ENCODE data around the gene METTL2A. TPM values are rescaled to one million over a fixed set of nuclear protein-coding genes. Genes with fewer than 3 reads are reported as not detected.
"Not testable (repeated sequence)": the region's sequence is repeated elsewhere in the genome, so short reads cannot be mapped to it uniquely, and the experiment has no call there.

Gene METTL2A
- total and polyA plus RNA-seq, 10 of the 15 experiments (the other 5 are each of a cell fraction or from before 2014, with no cell fraction given) = 19.7 to 34.0 (median 25.3) TPM

- Histone ChIP-seq H3K27me3 (replicated peaks in 1 of 2; ENCODE audit: control insufficient read depth in 2 of 2, insufficient read depth in 2 of 2, low read length in 1 of 2) (no peaks in the 10 kb centered on the region), H2AFZ (ENCODE audit: control insufficient read depth, low read depth, low read length) (no peak overlapping the region), H3K9me3 (replicated peaks; ENCODE audit: control insufficient read depth, insufficient read depth, low read length) (no peaks in the 10 kb centered on the region), H4K20me1 (ENCODE audit: control insufficient read depth, insufficient read depth) (no peaks in the 10 kb centered on the region), H3K4me1 (ENCODE audit: control insufficient read depth, insufficient read depth, low read length) (no peaks in the 10 kb centered on the region), H3K79me2 (ENCODE audit: control insufficient read depth, insufficient read depth, low read length) (no peaks in the 10 kb centered on the region), H3K9ac (ENCODE audit: control insufficient read depth, insufficient read depth, low read length) (no peak overlapping the region), H3K27ac (ENCODE audit: control insufficient read depth, insufficient read depth) (no peak overlapping the region), H3K36me3 (ENCODE audit: control insufficient read depth in 2 of 2, insufficient read depth in 2 of 2, low read length in 1 of 2) (peaks cover 5 to 9% of the 10 kb centered on the region in 2 experiments), H3K4me2 (ENCODE audit: control insufficient read depth, insufficient read depth) (no peak overlapping the region), H3K4me3 (no peak overlapping the region)
- POLR2A ChIA-PET = interaction anchor here (0.6 kb wide), 1 partner anchor 300 kb away, joined by 4 read pairs; no protein-coding TSS in a partner anchor
- in situ Hi-C loops (cut with MboI) (no loop called here), intact Hi-C loops (cut with micrococcal nuclease; ENCODE audit: unreplicated experiment) (no loop called here)
- DNase-seq (ENCODE audit: low read depth, low spot score) (no peak), ATAC-seq (no peak), FAIRE-seq (no peak)
- no TSS peak for BruUV-seq (replicated peaks)
- SMC1A ChIA-PET (ENCODE audit: uncharacterized antibody, unreplicated experiment) = no interaction called here
- RAD21 ChIA-PET (ENCODE audit: unreplicated experiment) = no interaction called here
- TF ChIP-seq FOS (IDR thresholded peaks at IDR 0.05; ENCODE audit: borderline replicate concordance, extremely low read depth, insufficient read length) = no peak
- no peak for TF ChIP-seq PAX5 (IDR thresholded peaks at IDR 0.05; ENCODE audit: borderline replicate concordance, low read depth, low read length)
- TF ChIP-seq SMAD1 (IDR thresholded peaks at IDR 0.05; ENCODE audit: low read depth, partially characterized antibody) = no peak
- WGBS (ENCODE audit: insufficient coverage, insufficient replicate concordance, low lambda C conversion rate, missing lambda C conversion rate) = 100% methylated on average over 4 of the region's 4 CpGs
- CTCF ChIA-PET = no interaction called here
These were observed 20.4 kb downstream of the METTL2A start for GRCh38 chr17:62444063-62444462.

- H3K4me1 ChIP-seq (ENCODE audit: control insufficient read depth, insufficient read depth, low read length); DNase-seq (ENCODE audit: low read depth, low spot score); FAIRE-seq; H3K4me3 ChIP-seq; POLR2A ChIA-PET; CTCF ChIA-PET; H3K4me2 ChIP-seq (ENCODE audit: control insufficient read depth, insufficient read depth); H3K27ac ChIP-seq (ENCODE audit: control insufficient read depth, insufficient read depth); H3K27me3 ChIP-seq (replicated peaks in 1 of 2; ENCODE audit: control insufficient read depth in 2 of 2, insufficient read depth in 2 of 2, low read length in 1 of 2); ATAC-seq; RAD21 ChIA-PET (ENCODE audit: unreplicated experiment); intact Hi-C loops (cut with micrococcal nuclease; ENCODE audit: unreplicated experiment); H2AFZ ChIP-seq (ENCODE audit: control insufficient read depth, low read depth, low read length); in situ Hi-C loops (cut with MboI); H4K20me1 ChIP-seq (ENCODE audit: control insufficient read depth, insufficient read depth); SMC1A ChIA-PET (ENCODE audit: uncharacterized antibody, unreplicated experiment); H3K36me3 ChIP-seq (ENCODE audit: control insufficient read depth in 2 of 2, insufficient read depth in 2 of 2, low read length in 1 of 2); H3K79me2 ChIP-seq (ENCODE audit: control insufficient read depth, insufficient read depth, low read length); BruUV-seq (replicated peaks); H3K9ac ChIP-seq (ENCODE audit: control insufficient read depth, insufficient read depth, low read length); H3K9me3 ChIP-seq (replicated peaks; ENCODE audit: control insufficient read depth, insufficient read depth, low read length): not testable (repeated sequence)
- WGBS (ENCODE audit: insufficient coverage, insufficient replicate concordance, low lambda C conversion rate, missing lambda C conversion rate) = 91% methylated on average over 4 of the region's 4 CpGs
These were observed 22.1 kb downstream of the METTL2A start for GRCh38 chr17:62445791-62446190.

- H3K4me3 ChIP-seq; POLR2A ChIA-PET; H2AFZ ChIP-seq (ENCODE audit: control insufficient read depth, low read depth, low read length); BruUV-seq (replicated peaks); in situ Hi-C loops (cut with MboI); H3K9ac ChIP-seq (ENCODE audit: control insufficient read depth, insufficient read depth, low read length); SMC1A ChIA-PET (ENCODE audit: uncharacterized antibody, unreplicated experiment); H3K9me3 ChIP-seq (replicated peaks; ENCODE audit: control insufficient read depth, insufficient read depth, low read length); FAIRE-seq; CTCF ChIA-PET; RAD21 ChIA-PET (ENCODE audit: unreplicated experiment); intact Hi-C loops (cut with micrococcal nuclease; ENCODE audit: unreplicated experiment); H3K27me3 ChIP-seq (replicated peaks in 1 of 2; ENCODE audit: control insufficient read depth in 2 of 2, insufficient read depth in 2 of 2, low read length in 1 of 2); H4K20me1 ChIP-seq (ENCODE audit: control insufficient read depth, insufficient read depth); H3K36me3 ChIP-seq (ENCODE audit: control insufficient read depth in 2 of 2, insufficient read depth in 2 of 2, low read length in 1 of 2); H3K79me2 ChIP-seq (ENCODE audit: control insufficient read depth, insufficient read depth, low read length); DNase-seq (ENCODE audit: low read depth, low spot score): not testable (repeated sequence)
- Histone ChIP-seq H3K4me1 (ENCODE audit: control insufficient read depth, insufficient read depth, low read length) (peaks cover 34% of the 10 kb centered on the region), H3K4me2 (ENCODE audit: control insufficient read depth, insufficient read depth) (peak overlapping the region; percentile 9; the same call in 1 of the 2 replicates), H3K27ac (ENCODE audit: control insufficient read depth, insufficient read depth) (peak overlapping the region; percentile 11; the same call in 1 of the 2 replicates)
- ATAC-seq = peak; percentile 10
- WGBS (ENCODE audit: insufficient coverage, insufficient replicate concordance, low lambda C conversion rate, missing lambda C conversion rate) = 86% methylated on average over 4 of the region's 4 CpGs
These were observed 28.5 kb downstream of the METTL2A start for GRCh38 chr17:62452195-62452594.

GRCh38 chr17:62453041-62453440 is 29.3 kb downstream of the METTL2A start:
- H3K9me3 ChIP-seq (replicated peaks; ENCODE audit: control insufficient read depth, insufficient read depth, low read length); H4K20me1 ChIP-seq (ENCODE audit: control insufficient read depth, insufficient read depth); ATAC-seq; H3K9ac ChIP-seq (ENCODE audit: control insufficient read depth, insufficient read depth, low read length); CTCF ChIA-PET; H3K4me3 ChIP-seq; intact Hi-C loops (cut with micrococcal nuclease; ENCODE audit: unreplicated experiment); H2AFZ ChIP-seq (ENCODE audit: control insufficient read depth, low read depth, low read length); FAIRE-seq; in situ Hi-C loops (cut with MboI); H3K79me2 ChIP-seq (ENCODE audit: control insufficient read depth, insufficient read depth, low read length); H3K36me3 ChIP-seq (ENCODE audit: control insufficient read depth in 2 of 2, insufficient read depth in 2 of 2, low read length in 1 of 2); BruUV-seq (replicated peaks); H3K27me3 ChIP-seq (replicated peaks in 1 of 2; ENCODE audit: control insufficient read depth in 2 of 2, insufficient read depth in 2 of 2, low read length in 1 of 2); DNase-seq (ENCODE audit: low read depth, low spot score): not testable (repeated sequence)
- H3K27ac ChIP-seq (ENCODE audit: control insufficient read depth, insufficient read depth) = peak overlapping the region; percentile 52
- ChIA-PET RAD21 (ENCODE audit: unreplicated experiment) (interaction anchor here (1.3 kb wide), 1 partner anchor 29 kb away, joined by 4 read pairs; no protein-coding TSS in a partner anchor), SMC1A (ENCODE audit: uncharacterized antibody, unreplicated experiment) (interaction anchor here (1.3 kb wide), 1 partner anchor 31 kb away, joined by 3 read pairs; no protein-coding TSS in a partner anchor), POLR2A (interaction anchor here (0.7 kb wide), 1 partner anchor 20 kb away, joined by 3 read pairs; no protein-coding TSS in a partner anchor)
- 0 out of 2 replicates have a peak overlapping the region, but pooled peaks have one; percentile 17 for H3K4me2 ChIP-seq (ENCODE audit: control insufficient read depth, insufficient read depth)
- peaks cover 39% of the 10 kb centered on the region for H3K4me1 ChIP-seq (ENCODE audit: control insufficient read depth, insufficient read depth, low read length)
- 56% methylated on average over 5 of the region's 5 CpGs for WGBS (ENCODE audit: insufficient coverage, insufficient replicate concordance, low lambda C conversion rate, missing lambda C conversion rate)

Measured in GM12878 (cell line).